NT2/D1 (cell line): Measurements from ENCODE around the gene TAF1C.

ENCODE experiments used
- DNase-seq: peaks from one replicate; pipeline ENCODE4 v3.0.0-alpha.2; 2011; ENCODE audit warnings: low read depth, low spot score
- H3K27me3 ChIP-seq: 2 replicates; pipeline ENCODE4 v1.6.0; 2011; ENCODE audit warnings: mild to moderate bottlenecking; ENCODE audit not compliant: insufficient read length, insufficient read depth
- H3K36me3 ChIP-seq: 2 replicates; pipeline ENCODE4 v1.6.1; 2011; ENCODE audit warnings: mild to moderate bottlenecking, low read length, mixed read lengths; ENCODE audit not compliant: insufficient read depth, insufficient read length
- H3K4me1 ChIP-seq: 2 replicates; pipeline ENCODE4 v1.5.1; 2011; ENCODE audit not compliant: insufficient read depth, insufficient read length
- H3K4me3 ChIP-seq: 2 replicates; pipeline ENCODE4 v1.5.1; 2011; ENCODE audit warnings: low read depth; ENCODE audit not compliant: insufficient read length
- H3K9ac ChIP-seq: 2 replicates; pipeline ENCODE4 v1.6.0; 2011; ENCODE audit warnings: low read depth; ENCODE audit not compliant: insufficient read length
- H3K9me3 ChIP-seq: 2 replicates; pipeline ENCODE4 v1.5.1; 2011; ENCODE audit warnings: mild to moderate bottlenecking, low read length; ENCODE audit not compliant: insufficient read depth
- SUZ12 ChIP-seq: IDR thresholded peaks from 2 replicates; pipeline ENCODE4 v1.6.1; 2011; ENCODE audit not compliant: insufficient read length, insufficient read depth; ENCODE audit errors: extremely low read depth
- YY1 ChIP-seq: IDR thresholded peaks from 2 replicates; pipeline ENCODE4 v1.6.1; 2011; ENCODE audit not compliant: insufficient read length, insufficient read depth
- ZNF274 ChIP-seq: IDR thresholded peaks from 2 replicates; pipeline ENCODE4 v1.6.1; 2011; ENCODE audit warnings: mild to moderate bottlenecking, low read depth, low read length

TAF1C gene

GRCh38 chr16:84132527-84133285 lies 54.2 kb downstream of the TAF1C start:
- TF ChIP-seq ZNF274 = no peak
- Histone ChIP-seq H3K9me3 (no peaks in the 10 kb centered on the region), H3K27me3 (no peaks in the 10 kb centered on the region), H3K4me1 (peaks cover 16% of the 10 kb centered on the region), H3K36me3 (peaks cover 24% of the 10 kb centered on the region), H3K9ac (peak overlapping the region; percentile 13), H3K4me3 (no peak overlapping the region)
- DNase-seq = no peak

- DNase-seq = no peak
- Histone ChIP-seq H3K4me3 (no peak overlapping the region), H3K27me3 (no peaks in the 10 kb centered on the region), H3K36me3 (peaks cover 28% of the 10 kb centered on the region), H3K9me3 (no peaks in the 10 kb centered on the region), H3K9ac (no peak overlapping the region), H3K4me1 (peaks cover 4% of the 10 kb centered on the region)
- no peak for TF ChIP-seq YY1
- TF ChIP-seq ZNF274 = no peak
- TF ChIP-seq SUZ12 = no peak
These were observed 55.7 kb downstream of the TAF1C start for GRCh38 chr16:84131117-84131516.
